PC-9 (cell line): Measurements from ENCODE around the gene APPL2. TPM values are rescaled to one million over a fixed set of nuclear protein-coding genes. Genes with fewer than 3 reads are reported as not detected.

ENCODE experiments used
- BruUV-seq: library from RNA; stranded (reverse); fragments of 400-500 nt; replicated peaks from 2 replicates; lab custom pipeline; 2021; lab: Mats Ljungman, UMichigan
- CTCF ChIA-PET: fragments of 300-600 bp; sonication (Branson Sonifier 250); formaldehyde crosslinking; loops from one replicate; lab custom pipeline; 2022; ENCODE audit warnings: antibody characterized with exemption; lab: Charles Lee
- POLR2A ChIA-PET: fragments of 300-600 bp; sonication (Branson Sonifier 250); formaldehyde crosslinking; loops from one replicate; lab custom pipeline; 2022; ENCODE audit warnings: antibody characterized with exemption; ENCODE audit not compliant: unreplicated experiment; lab: Charles Lee
- DNase-seq, 2 experiments: peaks; one replicate each; pipeline versions ENCODE4 v3.0.0 to v3.0.0-alpha.2; 2015 to 2022; ENCODE audit warnings: mixed read lengths in 1 of 2
- H2AFZ ChIP-seq: fragments of 200-600 bp; sonication (generic); 2 replicates; pipeline ENCODE4 v1.8.1; 2017; ENCODE audit warnings: antibody characterized with exemption
- H3F3A ChIP-seq: fragments of 200-600 bp; sonication (generic); 2 replicates; pipeline ENCODE4 v1.8.1; 2017; ENCODE audit warnings: antibody characterized with exemption, mild to moderate bottlenecking, low read depth; ENCODE audit not compliant: insufficient read depth
- H3K27ac ChIP-seq: fragments of 200-600 bp; sonication (generic); 2 replicates; pipeline ENCODE4 v1.6.1; 2016; ENCODE audit warnings: mixed run types
- H3K27me3 ChIP-seq: fragments of 200-600 bp; sonication (generic); 2 replicates; pipeline ENCODE4 v1.6.1; 2016; ENCODE audit warnings: low read depth, mixed run types; ENCODE audit not compliant: insufficient read depth
- H3K36me3 ChIP-seq: fragments of 200-600 bp; sonication (generic); 2 replicates; pipeline ENCODE4 v1.6.1; 2016; ENCODE audit warnings: low read depth, mixed run types
- H3K4me1 ChIP-seq: fragments of 200-600 bp; sonication (generic); replicated peaks from 2 replicates; pipeline ENCODE4 v1.6.1; 2016; ENCODE audit warnings: mixed run types; ENCODE audit not compliant: insufficient read depth
- H3K4me2 ChIP-seq: fragments of 200-600 bp; sonication (generic); 2 replicates; pipeline ENCODE4 v1.6.1; 2017; ENCODE audit warnings: mixed run types
- H3K4me3 ChIP-seq: fragments of 200-600 bp; sonication (generic); 2 replicates; pipeline ENCODE4 v1.6.1; 2016; ENCODE audit warnings: mixed run types
- H3K79me2 ChIP-seq: fragments of 200-600 bp; sonication (generic); 2 replicates; pipeline ENCODE4 v1.6.1; 2017; ENCODE audit warnings: low read depth, mixed run types
- H3K9me2 ChIP-seq: fragments of 200-600 bp; sonication (generic); 2 replicates; pipeline ENCODE4 v1.8.1; 2017; ENCODE audit warnings: mild to moderate bottlenecking; ENCODE audit not compliant: insufficient read depth
- H3K9me3 ChIP-seq: fragments of 200-600 bp; sonication (generic); 2 replicates; pipeline ENCODE4 v1.8.1; 2016; ENCODE audit warnings: low read depth; ENCODE audit not compliant: insufficient read depth
- H4K20me1 ChIP-seq: fragments of 200-600 bp; sonication (generic); 2 replicates; pipeline ENCODE4 v1.8.1; 2017; ENCODE audit not compliant: insufficient read depth
- EZH2 ChIP-seq: fragments of 200-600 bp; sonication (generic); IDR thresholded peaks from 2 replicates; pipeline ENCODE4 v1.8.0; 2017; ENCODE audit warnings: antibody characterized with exemption, low read depth
- intact Hi-C: fragments of 100-400 bp; cut with micrococcal nuclease; formaldehyde crosslinking; loops from one replicate; pipeline ENCODE4 v1.10.0; 2022; ENCODE audit not compliant: unreplicated experiment
- total RNA-seq: library from RNA; stranded (reverse); gene quantifications from 2 replicates; pipeline ENCODE4 v1.2.3, GENCODE V29; 2021
- TF ChIP-seq, protein P1 (sequence below): fragments of 200-600 bp; sonication (generic); conservative IDR thresholded peaks from 2 replicates; pipeline ENCODE4 v1.6.1; 2017; ENCODE audit warnings: mixed run types, antibody characterized with exemption, mild to moderate bottlenecking, moderate library complexity

The APPL2 gene
- total RNA-seq, 1 experiment from 2014 or later: 24.3 TPM

DNA sequence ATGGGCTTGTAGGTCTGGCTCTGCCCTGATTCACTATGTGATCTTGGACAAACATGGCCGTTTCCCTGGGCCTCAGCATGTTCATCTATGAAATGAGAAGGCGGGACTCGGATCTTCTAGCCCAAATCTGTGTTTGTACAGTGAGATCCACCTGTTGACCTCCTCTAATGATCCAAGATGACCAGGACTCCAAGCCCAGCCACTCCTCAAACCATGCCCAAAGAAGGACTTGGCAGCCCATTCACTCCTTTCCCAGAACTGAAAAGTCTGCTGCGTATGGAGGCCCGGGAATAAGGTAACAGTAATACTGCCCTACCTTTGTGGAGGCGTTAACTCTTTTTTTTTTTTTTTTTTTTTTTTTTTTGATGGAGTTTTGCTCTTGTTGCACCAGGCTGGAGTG lies 39.9 kb downstream of the APPL2 start:
- no peaks in the 10 kb centered on the region for H3K79me2 ChIP-seq
- no peak overlapping the region for H2AFZ ChIP-seq
- H3K27ac ChIP-seq: no peak overlapping the region
- no peak overlapping the region for H3K4me3 ChIP-seq
- intact Hi-C loops: no loop called here
- H3K9me3 ChIP-seq: no peaks in the 10 kb centered on the region
- no peaks in the 10 kb centered on the region for H4K20me1 ChIP-seq
- CTCF ChIA-PET: no interaction called here
- no peaks in the 10 kb centered on the region for H3F3A ChIP-seq
- POLR2A ChIA-PET: no interaction called here
- no peaks in the 10 kb centered on the region for H3K4me1 ChIP-seq
- no peaks in the 10 kb centered on the region for H3K36me3 ChIP-seq
- no peak overlapping the region for H3K4me2 ChIP-seq
- DNase-seq: no peak
- no peak for TF ChIP-seq EZH2
- TF ChIP-seq, protein P1, sequence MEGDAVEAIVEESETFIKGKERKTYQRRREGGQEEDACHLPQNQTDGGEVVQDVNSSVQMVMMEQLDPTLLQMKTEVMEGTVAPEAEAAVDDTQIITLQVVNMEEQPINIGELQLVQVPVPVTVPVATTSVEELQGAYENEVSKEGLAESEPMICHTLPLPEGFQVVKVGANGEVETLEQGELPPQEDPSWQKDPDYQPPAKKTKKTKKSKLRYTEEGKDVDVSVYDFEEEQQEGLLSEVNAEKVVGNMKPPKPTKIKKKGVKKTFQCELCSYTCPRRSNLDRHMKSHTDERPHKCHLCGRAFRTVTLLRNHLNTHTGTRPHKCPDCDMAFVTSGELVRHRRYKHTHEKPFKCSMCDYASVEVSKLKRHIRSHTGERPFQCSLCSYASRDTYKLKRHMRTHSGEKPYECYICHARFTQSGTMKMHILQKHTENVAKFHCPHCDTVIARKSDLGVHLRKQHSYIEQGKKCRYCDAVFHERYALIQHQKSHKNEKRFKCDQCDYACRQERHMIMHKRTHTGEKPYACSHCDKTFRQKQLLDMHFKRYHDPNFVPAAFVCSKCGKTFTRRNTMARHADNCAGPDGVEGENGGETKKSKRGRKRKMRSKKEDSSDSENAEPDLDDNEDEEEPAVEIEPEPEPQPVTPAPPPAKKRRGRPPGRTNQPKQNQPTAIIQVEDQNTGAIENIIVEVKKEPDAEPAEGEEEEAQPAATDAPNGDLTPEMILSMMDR: no peak
- BruUV-seq: no TSS peak
- H3K9me2 ChIP-seq: no peaks in the 10 kb centered on the region
- H3K27me3 ChIP-seq: no peaks in the 10 kb centered on the region

DNA sequence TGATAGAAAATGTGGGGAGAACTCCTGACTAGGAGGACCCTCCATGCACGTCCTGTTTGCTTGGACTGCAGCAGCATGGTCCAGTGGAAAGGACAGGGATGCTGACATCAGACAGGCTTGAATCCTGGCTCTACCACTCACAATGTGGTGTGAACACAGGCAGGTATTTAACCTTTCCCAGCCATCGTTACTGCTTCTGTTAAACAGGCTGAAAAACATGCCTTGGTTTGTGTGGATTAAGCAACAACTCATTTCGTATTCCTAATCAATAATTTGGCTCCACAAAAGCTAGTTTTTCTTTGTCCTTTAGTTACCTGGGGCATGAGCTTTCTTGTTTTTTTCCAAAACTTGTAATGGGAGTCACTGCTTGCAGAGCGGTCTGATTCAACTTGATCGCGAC lies 41.0 kb downstream of the APPL2 start:
- Histone ChIP-seq H2AFZ (no peak overlapping the region), H3K4me3 (no peak overlapping the region), H3K27me3 (no peaks in the 10 kb centered on the region), H3K4me1 (no peaks in the 10 kb centered on the region), H3K9me2 (no peaks in the 10 kb centered on the region), H3K9me3 (no peaks in the 10 kb centered on the region), H3K36me3 (no peaks in the 10 kb centered on the region), H3K4me2 (no peak overlapping the region), H4K20me1 (no peaks in the 10 kb centered on the region), H3K27ac (no peak overlapping the region), H3F3A (no peaks in the 10 kb centered on the region), H3K79me2 (no peaks in the 10 kb centered on the region)
- CTCF ChIA-PET: no interaction called here
- POLR2A ChIA-PET: no interaction called here
- DNase-seq: no peak
- intact Hi-C loops: no loop called here
- TF ChIP-seq, protein P1: no peak
- no peak for TF ChIP-seq EZH2
- BruUV-seq: no TSS peak

DNA sequence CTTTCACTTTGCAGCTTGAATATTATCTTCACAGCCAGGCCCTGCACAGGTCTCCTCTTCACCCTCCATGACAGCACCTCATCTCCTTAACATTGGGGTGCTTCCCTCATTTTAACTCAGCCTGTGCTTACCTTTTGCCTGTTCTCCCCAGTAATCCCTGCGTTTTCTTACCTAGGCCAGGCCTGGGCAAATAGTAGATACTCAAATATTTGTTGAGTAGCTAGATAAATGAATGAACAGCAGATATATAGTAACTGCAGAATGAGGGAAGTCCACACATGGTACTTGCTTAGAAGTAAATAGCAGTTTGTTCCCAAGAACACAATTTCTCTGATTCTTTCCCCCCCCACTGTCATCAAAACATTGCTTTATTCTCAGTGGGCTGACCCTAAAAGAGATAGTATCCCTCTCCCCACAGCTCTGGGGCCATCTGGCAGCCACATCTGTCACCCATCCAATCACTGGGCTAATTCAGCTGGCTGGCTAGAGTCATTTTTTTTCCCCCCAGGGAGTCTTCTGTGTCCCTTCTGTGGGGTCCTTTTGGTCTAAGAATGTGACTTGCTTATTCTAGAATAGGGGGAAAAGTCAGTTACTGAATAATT lies 43.2 kb downstream of the APPL2 start:
- Histone ChIP-seq H3F3A (no peaks in the 10 kb centered on the region), H3K9me2 (no peaks in the 10 kb centered on the region), H3K36me3 (peaks cover 10% of the 10 kb centered on the region; the same call in 1 of the 2 replicates), H3K27me3 (no peaks in the 10 kb centered on the region), H3K79me2 (no peaks in the 10 kb centered on the region), H3K4me1 (no peaks in the 10 kb centered on the region), H2AFZ (no peak overlapping the region), H3K9me3 (no peaks in the 10 kb centered on the region), H4K20me1 (no peaks in the 10 kb centered on the region), H3K4me3 (no peak overlapping the region), H3K4me2 (no peak overlapping the region), H3K27ac (no peak overlapping the region)
- BruUV-seq: no TSS peak
- no peak for DNase-seq
- intact Hi-C loops: no loop called here
- CTCF ChIA-PET: no interaction called here
- POLR2A ChIA-PET: no interaction called here
- TF ChIP-seq, protein P1: no peak
- no peak for TF ChIP-seq EZH2
